ENCODE results near the gene SYNE2. TPM values are rescaled to one million over a fixed set of nuclear protein-coding genes. Genes with fewer than 3 reads are reported as not detected.
A peak's percentile ranks its signal among the peaks of the same experiment; 100 is the strongest.

The SYNE2 gene
- total and polyA plus RNA-seq, 10 of the 15 experiments (the other 5 are each of a cell fraction or from before 2014, with no cell fraction given) = 2.1 to 52.7 (median 38.1) TPM

DNA sequence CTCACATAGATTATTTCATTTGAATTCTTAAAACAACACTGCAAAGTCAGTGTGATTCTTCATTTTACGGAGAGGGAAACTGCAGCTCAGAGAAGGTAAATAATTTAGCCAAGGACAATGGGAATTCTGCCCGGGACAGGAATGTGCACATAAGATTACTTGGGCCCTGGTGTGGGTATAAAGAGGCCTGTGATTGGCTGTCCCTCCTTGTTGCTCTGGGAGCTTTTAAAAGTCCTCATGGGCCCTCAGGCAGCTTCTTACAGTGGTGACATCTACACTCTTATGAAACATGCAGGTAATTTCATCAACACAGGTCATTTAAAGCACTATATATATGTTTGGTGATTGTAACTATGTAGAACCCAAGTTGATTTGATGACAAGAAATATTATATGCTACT is 341.0 kb downstream of the SYNE2 start (continued):
- no peak for TF ChIP-seq STAT3 (IDR thresholded peaks at IDR 0.05; ENCODE audit: low read depth, low read length)
- TF ChIP-seq, protein P1, sequence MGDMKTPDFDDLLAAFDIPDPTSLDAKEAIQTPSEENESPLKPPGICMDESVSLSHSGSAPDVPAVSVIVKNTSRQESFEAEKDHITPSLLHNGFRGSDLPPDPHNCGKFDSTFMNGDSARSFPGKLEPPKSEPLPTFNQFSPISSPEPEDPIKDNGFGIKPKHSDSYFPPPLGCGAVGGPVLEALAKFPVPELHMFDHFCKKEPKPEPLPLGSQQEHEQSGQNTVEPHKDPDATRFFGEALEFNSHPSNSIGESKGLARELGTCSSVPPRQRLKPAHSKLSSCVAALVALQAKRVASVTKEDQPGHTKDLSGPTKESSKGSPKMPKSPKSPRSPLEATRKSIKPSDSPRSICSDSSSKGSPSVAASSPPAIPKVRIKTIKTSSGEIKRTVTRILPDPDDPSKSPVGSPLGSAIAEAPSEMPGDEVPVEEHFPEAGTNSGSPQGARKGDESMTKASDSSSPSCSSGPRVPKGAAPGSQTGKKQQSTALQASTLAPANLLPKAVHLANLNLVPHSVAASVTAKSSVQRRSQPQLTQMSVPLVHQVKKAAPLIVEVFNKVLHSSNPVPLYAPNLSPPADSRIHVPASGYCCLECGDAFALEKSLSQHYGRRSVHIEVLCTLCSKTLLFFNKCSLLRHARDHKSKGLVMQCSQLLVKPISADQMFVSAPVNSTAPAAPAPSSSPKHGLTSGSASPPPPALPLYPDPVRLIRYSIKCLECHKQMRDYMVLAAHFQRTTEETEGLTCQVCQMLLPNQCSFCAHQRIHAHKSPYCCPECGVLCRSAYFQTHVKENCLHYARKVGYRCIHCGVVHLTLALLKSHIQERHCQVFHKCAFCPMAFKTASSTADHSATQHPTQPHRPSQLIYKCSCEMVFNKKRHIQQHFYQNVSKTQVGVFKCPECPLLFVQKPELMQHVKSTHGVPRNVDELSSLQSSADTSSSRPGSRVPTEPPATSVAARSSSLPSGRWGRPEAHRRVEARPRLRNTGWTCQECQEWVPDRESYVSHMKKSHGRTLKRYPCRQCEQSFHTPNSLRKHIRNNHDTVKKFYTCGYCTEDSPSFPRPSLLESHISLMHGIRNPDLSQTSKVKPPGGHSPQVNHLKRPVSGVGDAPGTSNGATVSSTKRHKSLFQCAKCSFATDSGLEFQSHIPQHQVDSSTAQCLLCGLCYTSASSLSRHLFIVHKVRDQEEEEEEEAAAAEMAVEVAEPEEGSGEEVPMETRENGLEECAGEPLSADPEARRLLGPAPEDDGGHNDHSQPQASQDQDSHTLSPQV (IDR thresholded peaks at IDR 0.05) = no peak

- H2AFZ ChIP-seq (ENCODE audit: control insufficient read depth, low read depth, low read length) = peak overlapping the region; percentile 20; the same call in 1 of the 2 replicates
- intact Hi-C loops (cut with micrococcal nuclease; ENCODE audit: unreplicated experiment) = no loop called here
Measured at GRCh38 chr14:64194404-64194803, 341.6 kb downstream of the SYNE2 start.

More at GRCh38 chr14:64194404-64194803, 341.6 kb downstream of the SYNE2 start:
- ATAC-seq (no peak), DNase-seq (ENCODE audit: low read depth, low spot score) (no peak), FAIRE-seq (no peak)
- Histone ChIP-seq H3K27ac (ENCODE audit: control insufficient read depth, insufficient read depth) (peak overlapping the region; percentile 68), H3K27me3 (replicated peaks in 1 of 2; ENCODE audit: control insufficient read depth in 2 of 2, insufficient read depth in 2 of 2, low read length in 1 of 2) (no peaks in the 10 kb centered on the region), H3K4me2 (ENCODE audit: control insufficient read depth, insufficient read depth) (no peak overlapping the region), H3K9me3 (replicated peaks; ENCODE audit: control insufficient read depth, insufficient read depth, low read length) (no peaks in the 10 kb centered on the region), H3K4me1 (ENCODE audit: control insufficient read depth, insufficient read depth, low read length) (peaks cover 30% of the 10 kb centered on the region), H4K20me1 (ENCODE audit: control insufficient read depth, insufficient read depth) (no peaks in the 10 kb centered on the region), H3K4me3 (no peak overlapping the region), H3K36me3 (ENCODE audit: control insufficient read depth in 2 of 2, insufficient read depth in 2 of 2, low read length in 1 of 2) (peaks cover 1 to 7% of the 10 kb centered on the region in 2 experiments; a peak in 2 of 4 replicates), H3K79me2 (ENCODE audit: control insufficient read depth, insufficient read depth, low read length) (no peaks in the 10 kb centered on the region; the same call in none of the 2 replicates), H3K9ac (ENCODE audit: control insufficient read depth, insufficient read depth, low read length) (no peak overlapping the region)
- CTCF ChIA-PET = interaction anchor here (0.6 to 2.7 kb wide), 3 partner anchors 10 to 109 kb away, joined by 3 to 12 read pairs (median 3); no protein-coding TSS in a partner anchor
- POLR2A ChIA-PET = interaction anchor here (0.5 to 0.9 kb wide), 2 partner anchors 43 to 446 kb away, joined by 3 to 4 read pairs; no protein-coding TSS in a partner anchor
- RAD21 ChIA-PET (ENCODE audit: unreplicated experiment) = interaction anchor here (0.8 to 1.0 kb wide), 2 partner anchors 15 to 103 kb away, joined by 3 to 4 read pairs; no protein-coding TSS in a partner anchor
- in situ Hi-C loops (cut with MboI) = no loop called here
- no TSS peak for BruUV-seq (replicated peaks)
- 68% methylated on average over 3 of the region's 3 CpGs for WGBS (ENCODE audit: insufficient coverage, insufficient replicate concordance, low lambda C conversion rate, missing lambda C conversion rate)
- SMC1A ChIA-PET (ENCODE audit: uncharacterized antibody, unreplicated experiment) = interaction anchor here (1.3 to 4.3 kb wide), 5 partner anchors 10 to 101 kb away, joined by 4 to 21 read pairs (median 5); partner anchors contain the start of gene ESR2
- TF ChIP-seq ATF3 (IDR thresholded peaks at IDR 0.05; ENCODE audit: borderline replicate concordance, extremely low read depth, low read depth, low read length) (no peak), BHLHE40 (IDR thresholded peaks at IDR 0.05; ENCODE audit: borderline replicate concordance in 1 of 2, low read depth in 2 of 2, low read length in 1 of 2) (no peak), ASH2L (IDR thresholded peaks at IDR 0.05; ENCODE audit: borderline replicate concordance, low read depth) (no peak), NR2C2 (IDR thresholded peaks at IDR 0.05; ENCODE audit: borderline replicate concordance, control insufficient read depth, insufficient read length, low read depth) (no peak), JUND (IDR thresholded peaks at IDR 0.05; ENCODE audit: low read depth, low read length) (no peak), BACH1 (IDR thresholded peaks at IDR 0.05; ENCODE audit: borderline replicate concordance) (0 out of 2 replicates have a peak, but pooled peaks have one; percentile 25), TCF3 (IDR thresholded peaks at IDR 0.05; ENCODE audit: borderline replicate concordance, insufficient read depth, low read depth, low read length) (no peak)
- TF ChIP-seq, protein P2, sequence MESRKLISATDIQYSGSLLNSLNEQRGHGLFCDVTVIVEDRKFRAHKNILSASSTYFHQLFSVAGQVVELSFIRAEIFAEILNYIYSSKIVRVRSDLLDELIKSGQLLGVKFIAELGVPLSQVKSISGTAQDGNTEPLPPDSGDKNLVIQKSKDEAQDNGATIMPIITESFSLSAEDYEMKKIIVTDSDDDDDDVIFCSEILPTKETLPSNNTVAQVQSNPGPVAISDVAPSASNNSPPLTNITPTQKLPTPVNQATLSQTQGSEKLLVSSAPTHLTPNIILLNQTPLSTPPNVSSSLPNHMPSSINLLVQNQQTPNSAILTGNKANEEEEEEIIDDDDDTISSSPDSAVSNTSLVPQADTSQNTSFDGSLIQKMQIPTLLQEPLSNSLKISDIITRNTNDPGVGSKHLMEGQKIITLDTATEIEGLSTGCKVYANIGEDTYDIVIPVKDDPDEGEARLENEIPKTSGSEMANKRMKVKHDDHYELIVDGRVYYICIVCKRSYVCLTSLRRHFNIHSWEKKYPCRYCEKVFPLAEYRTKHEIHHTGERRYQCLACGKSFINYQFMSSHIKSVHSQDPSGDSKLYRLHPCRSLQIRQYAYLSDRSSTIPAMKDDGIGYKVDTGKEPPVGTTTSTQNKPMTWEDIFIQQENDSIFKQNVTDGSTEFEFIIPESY (IDR thresholded peaks at IDR 0.05) = no peak
